Loucy (cell line): ENCODE results near the gene CASZ1.

Experiments
- H2AFZ ChIP-seq: fragments of 200-600 bp; sonication (generic); 2 replicates; pipeline ENCODE4 v1.6.0; 2016; ENCODE audit warnings: antibody characterized with exemption, mild to moderate bottlenecking, low read length, moderate library complexity
- H3F3A ChIP-seq: fragments of 200-600 bp; 2 replicates; pipeline ENCODE4 v1.6.0; 2016; ENCODE audit warnings: antibody characterized with exemption, low read depth, mild to moderate bottlenecking
- H3K27me3 ChIP-seq: fragments of 200-600 bp; sonication (generic); 2 replicates; pipeline ENCODE4 v1.6.1; 2014; ENCODE audit warnings: low read length, mild to moderate bottlenecking; ENCODE audit not compliant: insufficient read depth, poor library complexity, severe bottlenecking
- H3K36me3 ChIP-seq: fragments of 200-600 bp; sonication (generic); 2 replicates; pipeline ENCODE4 v1.6.1; 2016; ENCODE audit warnings: low read length; ENCODE audit not compliant: insufficient read depth
- H3K4me1 ChIP-seq: fragments of 200-600 bp; sonication (generic); 2 replicates; pipeline ENCODE4 v1.5.1; 2014; ENCODE audit warnings: low read length, mild to moderate bottlenecking; ENCODE audit not compliant: insufficient read depth, poor library complexity, severe bottlenecking
- H3K4me2 ChIP-seq: fragments of 200-600 bp; sonication (generic); 2 replicates; pipeline ENCODE4 v1.6.0; 2014; ENCODE audit warnings: antibody characterized with exemption, low read length, low read depth, mild to moderate bottlenecking; ENCODE audit not compliant: poor library complexity, severe bottlenecking
- H3K4me3 ChIP-seq: fragments of 200-600 bp; sonication (generic); 2 replicates; pipeline ENCODE4 v1.5.1; 2014; ENCODE audit warnings: low read length, mild to moderate bottlenecking, mixed read lengths; ENCODE audit not compliant: poor library complexity, severe bottlenecking
- H3K79me2 ChIP-seq: fragments of 200-600 bp; sonication (generic); 2 replicates; pipeline ENCODE4 v1.6.1; 2014; ENCODE audit warnings: low read length; ENCODE audit not compliant: insufficient read depth
- H3K9ac ChIP-seq: fragments of 200-600 bp; sonication (generic); 2 replicates; pipeline ENCODE4 v1.6.0; 2014; ENCODE audit warnings: mild to moderate bottlenecking, low read depth, low read length, moderate library complexity; ENCODE audit not compliant: poor library complexity, severe bottlenecking
- H3K9me2 ChIP-seq: fragments of 200-600 bp; sonication (generic); replicated peaks from 2 replicates; pipeline ENCODE4 v1.6.1; 2016; ENCODE audit warnings: low read depth, low read length, mixed read lengths
- H3K9me3 ChIP-seq: fragments of 200-600 bp; sonication (generic); 2 replicates; pipeline ENCODE4 v1.6.1; 2014; ENCODE audit warnings: mild to moderate bottlenecking, antibody characterized with exemption, low read length, low read depth; ENCODE audit not compliant: insufficient read depth
- H4K20me1 ChIP-seq: fragments of 200-600 bp; sonication (generic); 2 replicates; pipeline ENCODE4 v1.6.0; 2014; ENCODE audit warnings: antibody characterized with exemption, low read length, mild to moderate bottlenecking; ENCODE audit not compliant: insufficient read depth, poor library complexity, severe bottlenecking
- CTCF ChIP-seq: fragments of 200-600 bp; sonication (generic); conservative IDR thresholded peaks from 2 replicates; pipeline ENCODE4 v1.5.1; 2014; ENCODE audit warnings: mild to moderate bottlenecking, antibody characterized with exemption, low read length
- EZH2phosphoT487 ChIP-seq: fragments of 200-600 bp; IDR thresholded peaks from 2 replicates; pipeline ENCODE4 v1.6.1; 2018; ENCODE audit warnings: antibody characterized with exemption, mild to moderate bottlenecking, moderate library complexity, borderline replicate concordance

CASZ1 gene

GRCh38 chr1:10740123-10740522 lies 56.3 kb downstream of the CASZ1 start:
- Histone ChIP-seq H3K9me3 (no peaks in the 10 kb centered on the region), H3K4me2 (no peak overlapping the region), H3K27me3 (no peaks in the 10 kb centered on the region), H3K4me3 (no peak overlapping the region), H4K20me1 (no peaks in the 10 kb centered on the region), H3F3A (no peaks in the 10 kb centered on the region), H3K79me2 (no peaks in the 10 kb centered on the region), H3K4me1 (no peaks in the 10 kb centered on the region), H2AFZ (no peak overlapping the region), H3K36me3 (no peaks in the 10 kb centered on the region), H3K9ac (no peak overlapping the region), H3K9me2 (no peaks in the 10 kb centered on the region)
- TF ChIP-seq EZH2phosphoT487 (no peak), CTCF (no peak)

GRCh38 chr1:10739589-10739988 lies 56.9 kb downstream of the CASZ1 start:
- H3K79me2 ChIP-seq: no peaks in the 10 kb centered on the region

GRCh38 chr1:10738061-10739058 lies 58.1 kb downstream of the CASZ1 start:
- no peaks in the 10 kb centered on the region for H4K20me1 ChIP-seq
- no peak overlapping the region for H3K4me3 ChIP-seq
- no peak overlapping the region for H2AFZ ChIP-seq
- H3K9ac ChIP-seq: no peak overlapping the region
- H3K4me2 ChIP-seq: no peak overlapping the region
- H3K27me3 ChIP-seq: no peaks in the 10 kb centered on the region
- no peaks in the 10 kb centered on the region for H3K4me1 ChIP-seq
- H3K9me3 ChIP-seq: no peaks in the 10 kb centered on the region
- H3K79me2 ChIP-seq: no peaks in the 10 kb centered on the region
- H3K9me2 ChIP-seq: no peaks in the 10 kb centered on the region
- TF ChIP-seq CTCF (no peak), EZH2phosphoT487 (no peak)
- H3K36me3 ChIP-seq: no peaks in the 10 kb centered on the region
- H3F3A ChIP-seq: no peaks in the 10 kb centered on the region

More at GRCh38 chr1:10739589-10739988, 56.9 kb downstream of the CASZ1 start:
- no peaks in the 10 kb centered on the region for H3F3A ChIP-seq
- H4K20me1 ChIP-seq: no peaks in the 10 kb centered on the region
- no peaks in the 10 kb centered on the region for H3K4me1 ChIP-seq
- no peak overlapping the region for H3K4me2 ChIP-seq
- no peak overlapping the region for H3K4me3 ChIP-seq
- H2AFZ ChIP-seq: no peak overlapping the region
- no peak for TF ChIP-seq CTCF
- no peaks in the 10 kb centered on the region for H3K9me2 ChIP-seq
- H3K36me3 ChIP-seq: no peaks in the 10 kb centered on the region
- H3K9ac ChIP-seq: no peak overlapping the region
- H3K9me3 ChIP-seq: no peaks in the 10 kb centered on the region
- no peaks in the 10 kb centered on the region for H3K27me3 ChIP-seq
